ENCODE data around the gene PTPN4. TPM values are rescaled to one million over a fixed set of nuclear protein-coding genes. Genes with fewer than 3 reads are reported as not detected.

The PTPN4 gene
- total and polyA plus RNA-seq, 9 of the 15 experiments (the other 6 are each of a cell fraction or from before 2014, with no cell fraction given) = 5.0 to 32.8 (median 27.3) TPM

DNA sequence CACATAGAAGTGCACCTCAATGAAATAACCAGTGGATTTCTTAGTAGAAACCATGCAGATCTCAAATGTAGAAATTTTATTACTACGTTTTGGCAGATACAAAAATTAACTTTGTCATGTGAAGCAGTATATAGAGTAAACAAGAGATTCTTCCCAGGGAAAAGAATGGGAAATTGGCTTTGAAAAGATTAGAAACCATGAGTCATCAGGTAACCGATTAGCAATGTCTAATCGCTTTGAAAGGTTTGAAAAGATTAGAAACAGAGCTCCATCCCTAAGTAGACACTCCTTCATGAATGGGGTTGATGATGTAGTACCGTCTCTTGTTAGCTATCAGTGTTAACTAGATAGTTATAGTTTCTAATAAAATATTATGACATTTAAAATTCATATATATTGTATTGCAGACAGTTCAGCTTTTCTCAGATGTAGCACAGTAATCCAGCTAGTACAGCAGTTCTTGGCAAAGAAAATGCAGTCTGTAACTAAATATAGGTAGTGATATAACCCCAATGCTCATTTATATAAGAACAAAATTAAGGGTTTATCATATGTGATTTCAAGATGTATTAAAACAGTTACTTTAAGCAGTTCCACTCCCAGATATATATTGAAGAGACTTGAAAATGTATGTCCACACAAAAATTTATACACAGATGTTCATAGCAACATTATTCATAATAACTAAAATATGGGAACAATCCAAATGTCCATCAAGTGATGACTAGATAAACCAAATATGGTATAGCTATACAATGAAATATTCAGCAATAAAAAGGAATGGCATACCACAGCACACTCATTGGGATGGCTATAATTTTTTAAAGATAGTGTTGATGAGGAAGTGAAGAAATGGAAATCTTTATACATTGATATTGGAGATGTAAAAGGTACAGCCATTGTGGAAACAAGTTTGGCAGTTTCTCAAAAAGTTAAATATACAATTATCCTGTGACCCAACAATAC is 113.9 kb downstream of the PTPN4 start (continued):
- TF ChIP-seq, protein P1, sequence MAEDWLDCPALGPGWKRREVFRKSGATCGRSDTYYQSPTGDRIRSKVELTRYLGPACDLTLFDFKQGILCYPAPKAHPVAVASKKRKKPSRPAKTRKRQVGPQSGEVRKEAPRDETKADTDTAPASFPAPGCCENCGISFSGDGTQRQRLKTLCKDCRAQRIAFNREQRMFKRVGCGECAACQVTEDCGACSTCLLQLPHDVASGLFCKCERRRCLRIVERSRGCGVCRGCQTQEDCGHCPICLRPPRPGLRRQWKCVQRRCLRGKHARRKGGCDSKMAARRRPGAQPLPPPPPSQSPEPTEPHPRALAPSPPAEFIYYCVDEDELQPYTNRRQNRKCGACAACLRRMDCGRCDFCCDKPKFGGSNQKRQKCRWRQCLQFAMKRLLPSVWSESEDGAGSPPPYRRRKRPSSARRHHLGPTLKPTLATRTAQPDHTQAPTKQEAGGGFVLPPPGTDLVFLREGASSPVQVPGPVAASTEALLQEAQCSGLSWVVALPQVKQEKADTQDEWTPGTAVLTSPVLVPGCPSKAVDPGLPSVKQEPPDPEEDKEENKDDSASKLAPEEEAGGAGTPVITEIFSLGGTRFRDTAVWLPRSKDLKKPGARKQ (CRISPR knock-in tag; IDR thresholded peaks at IDR 0.05) = no peak
- TF ChIP-seq GTF2A2 (tag; IDR thresholded peaks at IDR 0.05) = no peak
- no peak for TF ChIP-seq ASH1L (IDR thresholded peaks at IDR 0.05; ENCODE audit: borderline replicate concordance, low read depth, partially characterized antibody)
- TF ChIP-seq, protein P2, sequence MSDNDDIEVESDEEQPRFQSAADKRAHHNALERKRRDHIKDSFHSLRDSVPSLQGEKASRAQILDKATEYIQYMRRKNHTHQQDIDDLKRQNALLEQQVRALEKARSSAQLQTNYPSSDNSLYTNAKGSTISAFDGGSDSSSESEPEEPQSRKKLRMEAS (CRISPR knock-in tag; IDR thresholded peaks at IDR 0.05) = no peak
- TF ChIP-seq, protein P3, sequence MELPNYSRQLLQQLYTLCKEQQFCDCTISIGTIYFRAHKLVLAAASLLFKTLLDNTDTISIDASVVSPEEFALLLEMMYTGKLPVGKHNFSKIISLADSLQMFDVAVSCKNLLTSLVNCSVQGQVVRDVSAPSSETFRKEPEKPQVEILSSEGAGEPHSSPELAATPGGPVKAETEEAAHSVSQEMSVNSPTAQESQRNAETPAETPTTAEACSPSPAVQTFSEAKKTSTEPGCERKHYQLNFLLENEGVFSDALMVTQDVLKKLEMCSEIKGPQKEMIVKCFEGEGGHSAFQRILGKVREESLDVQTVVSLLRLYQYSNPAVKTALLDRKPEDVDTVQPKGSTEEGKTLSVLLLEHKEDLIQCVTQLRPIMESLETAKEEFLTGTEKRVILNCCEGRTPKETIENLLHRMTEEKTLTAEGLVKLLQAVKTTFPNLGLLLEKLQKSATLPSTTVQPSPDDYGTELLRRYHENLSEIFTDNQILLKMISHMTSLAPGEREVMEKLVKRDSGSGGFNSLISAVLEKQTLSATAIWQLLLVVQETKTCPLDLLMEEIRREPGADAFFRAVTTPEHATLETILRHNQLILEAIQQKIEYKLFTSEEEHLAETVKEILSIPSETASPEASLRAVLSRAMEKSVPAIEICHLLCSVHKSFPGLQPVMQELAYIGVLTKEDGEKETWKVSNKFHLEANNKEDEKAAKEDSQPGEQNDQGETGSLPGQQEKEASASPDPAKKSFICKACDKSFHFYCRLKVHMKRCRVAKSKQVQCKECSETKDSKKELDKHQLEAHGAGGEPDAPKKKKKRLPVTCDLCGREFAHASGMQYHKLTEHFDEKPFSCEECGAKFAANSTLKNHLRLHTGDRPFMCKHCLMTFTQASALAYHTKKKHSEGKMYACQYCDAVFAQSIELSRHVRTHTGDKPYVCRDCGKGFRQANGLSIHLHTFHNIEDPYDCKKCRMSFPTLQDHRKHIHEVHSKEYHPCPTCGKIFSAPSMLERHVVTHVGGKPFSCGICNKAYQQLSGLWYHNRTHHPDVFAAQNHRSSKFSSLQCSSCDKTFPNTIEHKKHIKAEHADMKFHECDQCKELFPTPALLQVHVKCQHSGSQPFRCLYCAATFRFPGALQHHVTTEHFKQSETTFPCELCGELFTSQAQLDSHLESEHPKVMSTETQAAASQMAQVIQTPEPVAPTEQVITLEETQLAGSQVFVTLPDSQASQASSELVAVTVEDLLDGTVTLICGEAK (IDR thresholded peaks at IDR 0.05) = no peak
- TF ChIP-seq, protein P3 (CRISPR knock-in tag; IDR thresholded peaks at IDR 0.05) = no peak
- no peak for TF ChIP-seq JUNB (CRISPR knock-in tag; conservative IDR thresholded peaks at IDR 0.05)
- no peak for TF ChIP-seq BRCA1 (IDR thresholded peaks at IDR 0.05)
- no peak for TF ChIP-seq BRCA1 (CRISPR knock-in tag; IDR thresholded peaks at IDR 0.05)
- TF ChIP-seq, protein P4, sequence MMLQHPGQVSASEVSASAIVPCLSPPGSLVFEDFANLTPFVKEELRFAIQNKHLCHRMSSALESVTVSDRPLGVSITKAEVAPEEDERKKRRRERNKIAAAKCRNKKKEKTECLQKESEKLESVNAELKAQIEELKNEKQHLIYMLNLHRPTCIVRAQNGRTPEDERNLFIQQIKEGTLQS (IDR thresholded peaks at IDR 0.05) = peak; percentile 84
- TF ChIP-seq, protein P4 (CRISPR knock-in tag; conservative IDR thresholded peaks at IDR 0.05) = no peak
- peak; percentile 48; the same call in 1 of the 2 replicates for TF ChIP-seq SMARCA4 (IDR thresholded peaks at IDR 0.05)
- no peak for TF ChIP-seq ZNF311 (CRISPR knock-in tag; IDR thresholded peaks at IDR 0.05)
- TF ChIP-seq, protein P5, sequence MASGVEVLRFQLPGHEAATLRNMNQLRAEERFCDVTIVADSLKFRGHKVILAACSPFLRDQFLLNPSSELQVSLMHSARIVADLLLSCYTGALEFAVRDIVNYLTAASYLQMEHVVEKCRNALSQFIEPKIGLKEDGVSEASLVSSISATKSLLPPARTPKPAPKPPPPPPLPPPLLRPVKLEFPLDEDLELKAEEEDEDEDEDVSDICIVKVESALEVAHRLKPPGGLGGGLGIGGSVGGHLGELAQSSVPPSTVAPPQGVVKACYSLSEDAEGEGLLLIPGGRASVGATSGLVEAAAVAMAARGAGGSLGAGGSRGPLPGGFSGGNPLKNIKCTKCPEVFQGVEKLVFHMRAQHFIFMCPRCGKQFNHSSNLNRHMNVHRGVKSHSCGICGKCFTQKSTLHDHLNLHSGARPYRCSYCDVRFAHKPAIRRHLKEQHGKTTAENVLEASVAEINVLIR (CRISPR knock-in tag; IDR thresholded peaks at IDR 0.05) = no peak

All from K562 (cell line).